COLO668 (cell line): ENCODE data around the gene CYB561D2.

Experiments
- DNase-seq: peaks from one replicate; lab custom pipeline; 2025; ENCODE audit not compliant: unreplicated experiment; lab: John Stamatoyannopoulos, UW

Gene CYB561D2

GRCh38 chr3:50359760-50360110 lies 9.1 kb downstream of the CYB561D2 start:
- no peak for DNase-seq

- no peak for DNase-seq
Measured at GRCh38 chr3:50364573-50365079, 14.0 kb downstream of the CYB561D2 start.

- DNase-seq = no peak
Measured at GRCh38 chr3:50365080-50365841, 14.6 kb downstream of the CYB561D2 start.

- DNase-seq = no peak
Measured at GRCh38 chr3:50365842-50366220, 15.2 kb downstream of the CYB561D2 start.

GRCh38 chr3:50369012-50369670 lies 18.5 kb downstream of the CYB561D2 start:
- DNase-seq = no peak

GRCh38 chr3:50370594-50370993 lies 19.9 kb downstream of the CYB561D2 start:
- peak; percentile 33 for DNase-seq

- no peak for DNase-seq
Measured at GRCh38 chr3:50371133-50371685, 20.5 kb downstream of the CYB561D2 start.

- no peak for DNase-seq
Measured at GRCh38 chr3:50372349-50372748, 21.7 kb downstream of the CYB561D2 start.

- DNase-seq = no peak
Measured at GRCh38 chr3:50373146-50374051, 22.7 kb downstream of the CYB561D2 start.

- DNase-seq = no peak
Measured at GRCh38 chr3:50374363-50375257, 23.9 kb downstream of the CYB561D2 start.

GRCh38 chr3:50375258-50375931 lies 24.7 kb downstream of the CYB561D2 start:
- DNase-seq = peak; percentile 7

- no peak for DNase-seq
Measured at GRCh38 chr3:50378024-50378423, 27.4 kb downstream of the CYB561D2 start.

GRCh38 chr3:50378757-50379156 lies 28.1 kb downstream of the CYB561D2 start:
- no peak for DNase-seq

- no peak for DNase-seq
Measured at GRCh38 chr3:50380405-50381085, 29.9 kb downstream of the CYB561D2 start.

- DNase-seq = peak; percentile 10
Measured at GRCh38 chr3:50381383-50381782, 30.7 kb downstream of the CYB561D2 start.

- DNase-seq = no peak
Measured at GRCh38 chr3:50382722-50383121, 32.1 kb downstream of the CYB561D2 start.

- DNase-seq = no peak
Measured at GRCh38 chr3:50383750-50384149, 33.1 kb downstream of the CYB561D2 start.

- DNase-seq = no peak
Measured at GRCh38 chr3:50385754-50386153, 35.1 kb downstream of the CYB561D2 start.
